Stimulated activated memory B cell treated with anti-CD40 and anti-IgM and Interleukin-4, amounts not matched to agents 10 μg/mL and 1 μg/mL and 100 μg/mL, for 72 hours (primary cell): ENCODE data around the gene ATAD2B.

Source experiments
- ATAC-seq: fragments of 150-1000 bp; cut with Tn5 transposase; 2 replicates; pipeline ENCODE4 v1.10.0; 2021
- H3K27ac Mint-ChIP-seq: one replicate; pipeline ENCODE4 v1.8.0; 2022; ENCODE audit warnings: mild to moderate bottlenecking, mixed read lengths
- H3K27me3 Mint-ChIP-seq: one replicate; pipeline ENCODE4 v1.8.0; 2022; ENCODE audit warnings: mixed read lengths
- H3K36me3 Mint-ChIP-seq: one replicate; pipeline ENCODE4 v1.8.0; 2022; ENCODE audit warnings: mixed read lengths
- H3K4me1 Mint-ChIP-seq: one replicate; pipeline ENCODE4 v1.8.0; 2022; ENCODE audit warnings: mixed read lengths
- H3K4me3 Mint-ChIP-seq: one replicate; pipeline ENCODE4 v1.8.0; 2022; ENCODE audit warnings: mild to moderate bottlenecking, moderate library complexity, mixed read lengths
- H3K9me3 Mint-ChIP-seq: one replicate; pipeline ENCODE4 v1.8.0; 2022; ENCODE audit warnings: mixed read lengths

ATAD2B gene

GRCh38 chr2:23700627-23701026, 226.3 kb downstream of the ATAD2B start:
- Mint-ChIP-seq H3K4me3 (no peak overlapping the region), H3K27ac (no peak overlapping the region), H3K36me3 (peaks cover 38% of the 10 kb centered on the region), H3K27me3 (no peaks in the 10 kb centered on the region), H3K4me1 (no peaks in the 10 kb centered on the region), H3K9me3 (peaks cover 3% of the 10 kb centered on the region)
- ATAC-seq = no peak

GRCh38 chr2:23699580-23699925, 227.4 kb downstream of the ATAD2B start:
- Mint-ChIP-seq H3K27ac (no peak overlapping the region), H3K9me3 (peaks cover 3% of the 10 kb centered on the region), H3K4me3 (no peak overlapping the region), H3K36me3 (peaks cover 41% of the 10 kb centered on the region), H3K27me3 (no peaks in the 10 kb centered on the region), H3K4me1 (no peaks in the 10 kb centered on the region)
- no peak for ATAC-seq

DNA sequence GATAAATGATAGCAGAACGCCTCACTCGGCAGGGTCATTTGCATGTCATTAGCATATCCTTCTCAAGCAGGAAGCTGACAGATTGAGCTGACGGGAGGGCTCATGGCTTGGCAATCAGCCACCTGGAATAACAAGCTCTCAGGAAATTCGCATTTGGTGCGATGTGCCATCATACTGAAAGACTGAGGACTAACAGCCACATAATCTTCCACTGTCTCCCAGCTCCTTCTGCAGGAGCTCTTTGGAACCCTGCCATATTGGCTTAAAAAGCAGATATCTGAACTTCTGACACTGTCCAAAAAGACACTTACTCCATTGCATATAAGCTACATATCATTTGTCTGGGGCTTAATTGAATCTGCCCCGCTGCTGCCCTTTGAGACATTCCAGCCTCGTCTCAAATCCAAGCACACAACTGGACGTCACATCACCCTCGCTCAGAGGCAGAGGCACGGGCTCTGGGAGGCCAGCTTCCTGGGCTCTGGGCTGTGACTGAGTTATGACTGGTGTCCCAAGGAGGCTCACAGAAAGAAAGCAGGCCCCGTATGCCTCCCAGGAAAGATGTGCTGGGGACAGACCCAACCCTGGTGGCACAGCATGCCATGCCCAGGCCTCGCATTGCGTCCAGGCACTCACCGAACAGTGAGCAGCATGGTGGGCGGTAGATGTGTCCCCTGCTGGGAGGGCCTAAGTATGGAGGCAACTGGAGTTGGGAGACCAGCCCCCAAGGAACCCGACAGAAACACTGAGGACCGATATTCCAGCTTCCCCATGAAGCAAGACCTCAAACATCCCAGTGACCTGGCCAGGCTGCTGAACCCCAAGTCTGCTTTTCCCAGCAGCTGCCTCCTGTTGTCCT, 228.0 kb downstream of the ATAD2B start:
- H3K36me3 Mint-ChIP-seq = peaks cover 46% of the 10 kb centered on the region
- no peak overlapping the region for H3K4me3 Mint-ChIP-seq
- H3K27ac Mint-ChIP-seq = no peak overlapping the region
- H3K27me3 Mint-ChIP-seq = no peaks in the 10 kb centered on the region
- no peak for ATAC-seq
- H3K9me3 Mint-ChIP-seq = peaks cover 3% of the 10 kb centered on the region
- no peaks in the 10 kb centered on the region for H3K4me1 Mint-ChIP-seq
